Coronary artery (tissue), 2 donors: Measurements from ENCODE around the gene BEND4.

ENCODE experiments used
- DNase-seq: peaks from one replicate; pipeline ENCODE4 v3.0.0-alpha.2; 2017; ENCODE audit warnings: low spot score
- H3K27ac ChIP-seq, 2 donors: fragments of 200-600 bp; sonication (generic); one replicate each; pipeline ENCODE4 v1.5.1; 2016 to 2019
- H3K4me3 ChIP-seq: fragments of 200-600 bp; sonication (generic); 2 replicates; pipeline ENCODE4 v1.5.1; 2016; ENCODE audit warnings: mild to moderate bottlenecking, moderate library complexity
- TF ChIP-seq, protein P1 (sequence below): fragments of 200-600 bp; sonication (generic); IDR thresholded peaks from one replicate; pipeline ENCODE4 v1.5.1; 2019; ENCODE audit warnings: antibody characterized with exemption

BEND4 gene

DNA sequence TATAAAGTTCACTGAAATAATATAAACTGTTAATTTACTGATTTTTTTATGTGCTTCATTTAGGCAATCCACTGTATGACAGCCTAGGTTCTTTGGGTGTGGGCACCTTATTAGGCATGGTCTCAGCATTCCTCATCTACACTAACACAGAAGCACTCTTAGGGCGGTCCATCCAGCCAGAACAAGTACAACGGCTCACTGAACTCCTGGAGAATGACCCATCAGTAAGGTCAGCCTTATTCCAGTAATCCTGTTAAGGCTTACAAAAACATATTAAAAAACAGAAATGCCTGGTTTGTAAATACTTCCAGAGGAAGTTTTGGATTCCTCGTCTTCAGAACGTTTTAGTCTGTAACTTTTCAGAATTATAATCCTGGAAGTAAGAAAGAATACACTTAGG lies 82.0 kb downstream of the BEND4 start:
- Histone ChIP-seq H3K27ac (no peak overlapping the region), H3K4me3 (no peak overlapping the region)
- DNase-seq = no peak
- TF ChIP-seq, protein P1, sequence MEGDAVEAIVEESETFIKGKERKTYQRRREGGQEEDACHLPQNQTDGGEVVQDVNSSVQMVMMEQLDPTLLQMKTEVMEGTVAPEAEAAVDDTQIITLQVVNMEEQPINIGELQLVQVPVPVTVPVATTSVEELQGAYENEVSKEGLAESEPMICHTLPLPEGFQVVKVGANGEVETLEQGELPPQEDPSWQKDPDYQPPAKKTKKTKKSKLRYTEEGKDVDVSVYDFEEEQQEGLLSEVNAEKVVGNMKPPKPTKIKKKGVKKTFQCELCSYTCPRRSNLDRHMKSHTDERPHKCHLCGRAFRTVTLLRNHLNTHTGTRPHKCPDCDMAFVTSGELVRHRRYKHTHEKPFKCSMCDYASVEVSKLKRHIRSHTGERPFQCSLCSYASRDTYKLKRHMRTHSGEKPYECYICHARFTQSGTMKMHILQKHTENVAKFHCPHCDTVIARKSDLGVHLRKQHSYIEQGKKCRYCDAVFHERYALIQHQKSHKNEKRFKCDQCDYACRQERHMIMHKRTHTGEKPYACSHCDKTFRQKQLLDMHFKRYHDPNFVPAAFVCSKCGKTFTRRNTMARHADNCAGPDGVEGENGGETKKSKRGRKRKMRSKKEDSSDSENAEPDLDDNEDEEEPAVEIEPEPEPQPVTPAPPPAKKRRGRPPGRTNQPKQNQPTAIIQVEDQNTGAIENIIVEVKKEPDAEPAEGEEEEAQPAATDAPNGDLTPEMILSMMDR = no peak

DNA sequence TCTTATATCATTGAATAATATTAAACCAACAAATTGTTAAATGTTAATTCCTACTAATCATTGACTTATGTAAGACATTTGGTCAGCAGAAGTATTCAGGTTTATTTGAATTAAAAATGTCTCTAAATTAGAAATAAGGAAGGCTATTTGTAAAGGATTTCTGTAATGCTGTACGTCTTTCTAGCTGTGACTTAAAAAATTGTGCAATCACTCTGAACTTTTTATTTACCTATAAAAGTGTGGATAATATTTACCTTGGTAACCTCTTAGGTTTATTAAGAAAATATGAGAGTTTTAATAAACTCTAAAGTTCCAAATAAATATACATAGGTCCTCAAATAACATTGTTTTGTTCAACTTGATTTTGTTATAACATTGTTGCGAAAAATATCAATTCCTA lies 85.2 kb downstream of the BEND4 start:
- TF ChIP-seq, protein P1 = no peak
- no peak for DNase-seq
- Histone ChIP-seq H3K27ac (no peak overlapping the region), H3K4me3 (no peak overlapping the region)

DNA sequence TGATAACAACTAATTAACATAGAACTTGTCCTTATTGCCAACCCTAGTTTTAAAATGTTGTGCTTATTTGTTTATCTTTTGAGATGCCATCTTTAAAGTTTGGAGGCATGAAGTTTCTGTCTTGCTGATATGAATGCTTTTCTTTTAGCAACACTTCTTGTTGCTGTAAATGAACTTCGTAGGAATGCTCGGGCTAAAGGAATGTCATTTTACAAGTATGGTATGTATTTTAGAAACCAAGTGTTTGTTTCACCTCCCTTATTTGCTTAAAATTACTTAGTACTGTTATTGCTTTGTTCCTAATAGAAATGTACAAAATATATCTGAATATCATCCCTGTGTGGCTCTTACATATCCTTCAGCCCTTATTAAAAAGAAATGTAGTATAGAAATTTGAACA lies 86.1 kb downstream of the BEND4 start:
- no peak overlapping the region for H3K4me3 ChIP-seq

More for the DNA sequence above, 86.1 kb downstream of the BEND4 start:
- TF ChIP-seq, protein P1 = no peak
- H3K27ac ChIP-seq = no peak overlapping the region
- no peak for DNase-seq
